WTC11 (cell line): Measurements from ENCODE around the gene ADK.

ENCODE experiments used
- CREB1 ChIP-seq: sonication (generic); formaldehyde crosslinking; IDR thresholded peaks from 2 replicates; pipeline ENCODE4 v1.8.0; 2023; ENCODE audit warnings: mild to moderate bottlenecking, missing genetic modification reagents
- CTCF ChIP-seq: fragments of 200-600 bp; IDR thresholded peaks from 2 replicates; pipeline ENCODE4 v1.8.0; 2022; ENCODE audit warnings: antibody characterized with exemption
- ESRRA ChIP-seq: sonication (generic); formaldehyde crosslinking; IDR thresholded peaks from 2 replicates; pipeline ENCODE4 v1.8.1; 2022; ENCODE audit warnings: mild to moderate bottlenecking, missing genetic modification reagents, borderline replicate concordance

GRCh38 chr10:74736029-74736428 is 585.0 kb downstream of the ADK start:
- TF ChIP-seq ESRRA (CRISPR knock-in tag) = no peak
- no peak for TF ChIP-seq CTCF
- TF ChIP-seq CREB1 (CRISPR knock-in tag) = no peak
